Adipocyte (in vitro differentiated cells): Measurements from ENCODE around the gene ERP44.
"Not testable (repeated sequence)": the region's sequence is repeated elsewhere in the genome, so short reads cannot be mapped to it uniquely, and the experiment has no call there.

Experiments used
- DNase-seq: peaks from one replicate; pipeline ENCODE4 v3.0.0-alpha.2; 2015; ENCODE audit warnings: low read depth
- H3K27me3 ChIP-seq: replicated peaks from 2 replicates; pipeline ENCODE4 v1.7.0; 2013; ENCODE audit warnings: mild to moderate bottlenecking, low read length, moderate library complexity; ENCODE audit not compliant: control insufficient read depth, insufficient read depth
- H3K36me3 ChIP-seq: 2 replicates; pipeline ENCODE4 v1.7.0; 2013; ENCODE audit warnings: low read length, mild to moderate bottlenecking, moderate library complexity; ENCODE audit not compliant: control insufficient read depth, insufficient read depth, severe bottlenecking
- H3K4me1 ChIP-seq: 2 replicates; pipeline ENCODE4 v1.7.0; 2013; ENCODE audit warnings: mild to moderate bottlenecking, low read length, moderate library complexity; ENCODE audit not compliant: control insufficient read depth, insufficient read depth
- H3K4me3 ChIP-seq: 2 replicates; pipeline ENCODE4 v1.7.0; 2013; ENCODE audit warnings: mild to moderate bottlenecking, low read length, moderate library complexity
- H3K9ac ChIP-seq: 2 replicates; pipeline ENCODE4 v1.7.0; 2013; ENCODE audit warnings: mild to moderate bottlenecking, low read length, moderate library complexity
- H3K9me3 ChIP-seq: 2 replicates; pipeline ENCODE4 v1.7.0; 2013; ENCODE audit warnings: mild to moderate bottlenecking, low read length, moderate library complexity; ENCODE audit not compliant: control insufficient read depth

Gene ERP44

GRCh38 chr9:100083448-100084127, 15.2 kb downstream of the ERP44 start:
- H3K9ac ChIP-seq, result no peak overlapping the region
- no peak overlapping the region for H3K4me3 ChIP-seq
- DNase-seq, result no peak
- no peaks in the 10 kb centered on the region for H3K27me3 ChIP-seq
- H3K9me3 ChIP-seq, result no peaks in the 10 kb centered on the region
- H3K36me3 ChIP-seq, result no peaks in the 10 kb centered on the region
- H3K4me1 ChIP-seq, result peaks cover 12% of the 10 kb centered on the region

GRCh38 chr9:100082782-100083181, 16.0 kb downstream of the ERP44 start:
- Histone ChIP-seq H3K9ac (no peak overlapping the region), H3K27me3 (no peaks in the 10 kb centered on the region), H3K9me3 (no peaks in the 10 kb centered on the region), H3K4me3 (no peak overlapping the region), H3K4me1 (peaks cover 12% of the 10 kb centered on the region), H3K36me3 (no peaks in the 10 kb centered on the region)
- peak; percentile 61 for DNase-seq

- DNase-seq, H3K9ac ChIP-seq, H3K27me3 ChIP-seq, H3K9me3 ChIP-seq, H3K36me3 ChIP-seq, H3K4me3 ChIP-seq, H3K4me1 ChIP-seq: not testable (repeated sequence)
Measured at GRCh38 chr9:100076256-100076655, 22.5 kb downstream of the ERP44 start.

- DNase-seq, result no peak
- no peaks in the 10 kb centered on the region for H3K4me1 ChIP-seq
- H3K9me3 ChIP-seq, result no peaks in the 10 kb centered on the region
- no peak overlapping the region for H3K4me3 ChIP-seq
- no peaks in the 10 kb centered on the region for H3K27me3 ChIP-seq
- no peak overlapping the region for H3K9ac ChIP-seq
- no peaks in the 10 kb centered on the region for H3K36me3 ChIP-seq
Measured at GRCh38 chr9:100074989-100075388, 23.8 kb downstream of the ERP44 start.

- H3K27me3 ChIP-seq, result no peaks in the 10 kb centered on the region
- no peaks in the 10 kb centered on the region for H3K9me3 ChIP-seq
- no peak overlapping the region for H3K9ac ChIP-seq
- no peaks in the 10 kb centered on the region for H3K4me1 ChIP-seq
- H3K36me3 ChIP-seq, result no peaks in the 10 kb centered on the region
- no peak overlapping the region for H3K4me3 ChIP-seq
- DNase-seq, result no peak
Measured at GRCh38 chr9:100074093-100074492, 24.7 kb downstream of the ERP44 start.

- Histone ChIP-seq H3K27me3 (no peaks in the 10 kb centered on the region), H3K36me3 (no peaks in the 10 kb centered on the region), H3K9me3 (no peaks in the 10 kb centered on the region), H3K4me3 (no peak overlapping the region), H3K9ac (no peak overlapping the region), H3K4me1 (no peaks in the 10 kb centered on the region)
- DNase-seq, result no peak
Measured at GRCh38 chr9:100072805-100073204, 26.0 kb downstream of the ERP44 start.

GRCh38 chr9:100071271-100071670, 27.5 kb downstream of the ERP44 start:
- no peak overlapping the region for H3K9ac ChIP-seq
- no peaks in the 10 kb centered on the region for H3K9me3 ChIP-seq
- DNase-seq, result no peak
- H3K4me3 ChIP-seq, result no peak overlapping the region
- H3K36me3 ChIP-seq, result no peaks in the 10 kb centered on the region
- H3K4me1 ChIP-seq, result peaks cover 7% of the 10 kb centered on the region
- no peaks in the 10 kb centered on the region for H3K27me3 ChIP-seq

GRCh38 chr9:100070104-100071041, 28.4 kb downstream of the ERP44 start:
- H3K27me3 ChIP-seq, result no peaks in the 10 kb centered on the region
- no peak overlapping the region for H3K4me3 ChIP-seq
- H3K9me3 ChIP-seq, result no peaks in the 10 kb centered on the region
- DNase-seq, result no peak
- no peak overlapping the region for H3K9ac ChIP-seq
- peaks cover 12% of the 10 kb centered on the region for H3K4me1 ChIP-seq
- H3K36me3 ChIP-seq, result no peaks in the 10 kb centered on the region

- DNase-seq, H3K9ac ChIP-seq, H3K4me3 ChIP-seq, H3K36me3 ChIP-seq, H3K27me3 ChIP-seq, H3K9me3 ChIP-seq: not testable (repeated sequence)
- H3K4me1 ChIP-seq, result peaks cover 21% of the 10 kb centered on the region
Measured at GRCh38 chr9:100069068-100069467, 29.7 kb downstream of the ERP44 start.

- not testable (repeated sequence) for H3K9me3 ChIP-seq, H3K9ac ChIP-seq, H3K36me3 ChIP-seq, H3K27me3 ChIP-seq, H3K4me3 ChIP-seq, DNase-seq
- H3K4me1 ChIP-seq, result peaks cover 26% of the 10 kb centered on the region
Measured at GRCh38 chr9:100067990-100068389, 30.8 kb downstream of the ERP44 start.

GRCh38 chr9:100066539-100066938, 32.3 kb downstream of the ERP44 start:
- Histone ChIP-seq H3K9ac (no peak overlapping the region), H3K9me3 (no peaks in the 10 kb centered on the region), H3K4me3 (peak overlapping the region; percentile 43), H3K4me1 (peaks cover 27% of the 10 kb centered on the region), H3K27me3 (no peaks in the 10 kb centered on the region), H3K36me3 (no peaks in the 10 kb centered on the region)
- peak; percentile 27 for DNase-seq
